GM12878 (cell line): ENCODE data around the gene PRR18. TPM values are rescaled to one million over a fixed set of nuclear protein-coding genes. Genes with fewer than 3 reads are reported as not detected.

Experiments
- ATAC-seq: fragments of 200-7000 bp; cut with Tn5 transposase; 3 replicates; pipeline ENCODE4 v1.9.1; 2020; ENCODE audit warnings: mild to moderate bottlenecking, moderate library complexity
- BruUV-seq: library from RNA; stranded (reverse); fragments of 400-500 nt; replicated peaks from 2 replicates; lab custom pipeline; 2021; lab: Mats Ljungman, UMichigan
- CTCF ChIA-PET: fragments of 300-600 bp; sonication (Branson Sonifier 250); formaldehyde crosslinking; extraction: SDS; loops from one replicate; lab custom pipeline; 2021; ENCODE audit warnings: inconsistent platforms; lab: Yijun Ruan, JAX
- POLR2A ChIA-PET: fragments of 350-600 bp; formaldehyde crosslinking; extraction: SDS; loops from one replicate; lab custom pipeline; 2021; ENCODE audit warnings: inconsistent platforms; lab: Charles Lee
- RAD21 ChIA-PET: fragments of 300-600 bp; sonication (Branson Sonifier 250); formaldehyde crosslinking; loops from one replicate; lab custom pipeline; 2023; ENCODE audit warnings: antibody characterized with exemption; ENCODE audit not compliant: unreplicated experiment; lab: Charles Lee
- SMC1A ChIA-PET: fragments of 300-600 bp; sonication (Branson Sonifier 250); formaldehyde crosslinking; loops from one replicate; lab custom pipeline; 2023; ENCODE audit not compliant: unreplicated experiment, uncharacterized antibody; lab: Charles Lee
- DNase-seq: peaks from one replicate; pipeline ENCODE4 v3.0.0-alpha.2; 2011; ENCODE audit warnings: low read depth, low spot score
- FAIRE-seq: peaks from 3 replicates; lab custom pipeline; 2011; peaks lifted over from hg19 to GRCh38; lab: Jason Lieb, UNC
- H2AFZ ChIP-seq: 2 replicates; pipeline ENCODE4 v1.6.0; 2011; ENCODE audit warnings: low read depth, low read length, control low read depth; ENCODE audit not compliant: control insufficient read depth
- H3K27ac ChIP-seq: 2 replicates; pipeline ENCODE4 v1.5.1; 2011; ENCODE audit warnings: control low read depth; ENCODE audit not compliant: control insufficient read depth, insufficient read depth
- H3K27me3 ChIP-seq, 2 experiments: replicated peaks in 1 of 2; 2 replicates each; pipeline versions ENCODE4 v1.6.0 to v1.6.1; 2011; ENCODE audit warnings: low read length in 1 of 2; ENCODE audit not compliant: control insufficient read depth in 2 of 2, insufficient read depth in 2 of 2
- H3K36me3 ChIP-seq, 2 experiments: 2 replicates each; pipeline ENCODE4 v1.5.1; 2011; ENCODE audit warnings: low read length in 1 of 2; ENCODE audit not compliant: control insufficient read depth in 2 of 2, insufficient read depth in 2 of 2
- H3K4me1 ChIP-seq: 2 replicates; pipeline ENCODE4 v1.6.1; 2011; ENCODE audit warnings: mild to moderate bottlenecking, low read length, moderate library complexity, mixed read lengths; ENCODE audit not compliant: control insufficient read depth, insufficient read depth
- H3K4me2 ChIP-seq: 2 replicates; pipeline ENCODE4 v1.6.0; 2011; ENCODE audit warnings: control low read depth; ENCODE audit not compliant: control insufficient read depth, insufficient read depth
- H3K4me3 ChIP-seq: fragments of 200-600 bp; sonication (generic); 2 replicates; pipeline ENCODE4 v1.5.1; 2016
- H3K79me2 ChIP-seq: 2 replicates; pipeline ENCODE4 v1.6.0; 2011; ENCODE audit warnings: low read length; ENCODE audit not compliant: control insufficient read depth, insufficient read depth
- H3K9ac ChIP-seq: 2 replicates; pipeline ENCODE4 v1.8.0; 2011; ENCODE audit warnings: low read length, control low read depth, mixed read lengths; ENCODE audit not compliant: control insufficient read depth, insufficient read depth
- H3K9me3 ChIP-seq: replicated peaks from 3 replicates; pipeline ENCODE4 v1.5.1; 2011; ENCODE audit warnings: mild to moderate bottlenecking, low read length; ENCODE audit not compliant: control insufficient read depth, insufficient read depth
- H4K20me1 ChIP-seq: 2 replicates; pipeline ENCODE4 v1.6.0; 2011; ENCODE audit not compliant: control insufficient read depth, insufficient read depth
- E4F1 ChIP-seq: fragments of 450-650 bp; IDR thresholded peaks from 2 replicates; pipeline ENCODE4 v1.6.1; 2018; ENCODE audit warnings: borderline replicate concordance, mild to moderate bottlenecking; ENCODE audit not compliant: partially characterized antibody
- EGR1 ChIP-seq, 2 experiments: IDR thresholded peaks; 1 replicate in 1 of 2; 2 replicates in 1 of 2; pipeline ENCODE4 v1.6.1; 2011 to 2012; ENCODE audit warnings: low read depth in 2 of 2, low read length in 2 of 2, borderline replicate concordance in 1 of 2, mild to moderate bottlenecking in 1 of 2, moderate library complexity in 1 of 2
- JUNB ChIP-seq: IDR thresholded peaks from 2 replicates; pipeline ENCODE4 v1.6.1; 2016; ENCODE audit warnings: antibody characterized with exemption, mild to moderate bottlenecking
- PAX8 ChIP-seq: fragments of 450-650 bp; IDR thresholded peaks from 2 replicates; pipeline ENCODE4 v1.6.1; 2017; ENCODE audit warnings: mild to moderate bottlenecking, moderate library complexity
- SMC3 ChIP-seq: IDR thresholded peaks from 2 replicates; pipeline ENCODE4 v1.6.1; 2011; ENCODE audit warnings: low read length, improper control_type of control experiment, borderline replicate concordance
- TBL1XR1 ChIP-seq: IDR thresholded peaks from 2 replicates; pipeline ENCODE4 v1.6.1; 2012; ENCODE audit warnings: low read depth, low read length, improper control_type of control experiment
- WGBS: methylation state at CpG from one replicate; pipeline ENCODE4 v1.1.6; 2016; ENCODE audit warnings: low lambda C conversion rate; ENCODE audit not compliant: insufficient replicate concordance, insufficient coverage; ENCODE audit errors: missing lambda C conversion rate; 5-methylcytosine and 5-hydroxymethylcytosine counted together
- in situ Hi-C: fragments of 300-500 bp; cut with MboI; formaldehyde crosslinking; loops from 9 replicates; pipeline ENCODE4 v1.14.3; 2018; ENCODE audit warnings: mixed read lengths
- intact Hi-C: fragments of 100-400 bp; cut with micrococcal nuclease; formaldehyde crosslinking; loops from one replicate; pipeline ENCODE4 v1.14.2; 2022; ENCODE audit not compliant: unreplicated experiment
- polyA plus RNA-seq, 11 experiments: library from polyadenylated mRNA; depleted of rRNA in 4 of 11; unstranded in 6 of 11; stranded (reverse) in 5 of 11; fragments of >200 nt; fragmentation: Nextera tagmentation in 4 of 11; fragmentation: Illumina TruSeq in 1 of 11; extraction: Ambion mirVana in 4 of 11; extraction: Trizol in 1 of 11; gene quantifications; 1 replicate in 1 of 11; 2 replicates in 10 of 11; pipeline versions ENCODE4 v1.2.1 to v1.2.3, GENCODE V29; 2011 to 2016; ENCODE audit warnings: inconsistent platforms in 2 of 11, missing spikeins in 2 of 11, low read depth in 1 of 11
- total RNA-seq, 4 experiments: library from RNA; depleted of rRNA in 3 of 4; stranded (reverse); fragments of >200 nt in 3 of 4; fragmentation: Illumina TruSeq in 1 of 4; extraction: Trizol in 1 of 4; gene quantifications; 2 replicates each; pipeline versions ENCODE4 v1.2.1 to v1.2.3, GENCODE V29; 2013 to 2021

Gene PRR18
- total and polyA plus RNA-seq, 10 of the 15 experiments (the other 5 are each of a cell fraction or from before 2014, with no cell fraction given): 0.13 to 8.2 (median 1.6) TPM

DNA sequence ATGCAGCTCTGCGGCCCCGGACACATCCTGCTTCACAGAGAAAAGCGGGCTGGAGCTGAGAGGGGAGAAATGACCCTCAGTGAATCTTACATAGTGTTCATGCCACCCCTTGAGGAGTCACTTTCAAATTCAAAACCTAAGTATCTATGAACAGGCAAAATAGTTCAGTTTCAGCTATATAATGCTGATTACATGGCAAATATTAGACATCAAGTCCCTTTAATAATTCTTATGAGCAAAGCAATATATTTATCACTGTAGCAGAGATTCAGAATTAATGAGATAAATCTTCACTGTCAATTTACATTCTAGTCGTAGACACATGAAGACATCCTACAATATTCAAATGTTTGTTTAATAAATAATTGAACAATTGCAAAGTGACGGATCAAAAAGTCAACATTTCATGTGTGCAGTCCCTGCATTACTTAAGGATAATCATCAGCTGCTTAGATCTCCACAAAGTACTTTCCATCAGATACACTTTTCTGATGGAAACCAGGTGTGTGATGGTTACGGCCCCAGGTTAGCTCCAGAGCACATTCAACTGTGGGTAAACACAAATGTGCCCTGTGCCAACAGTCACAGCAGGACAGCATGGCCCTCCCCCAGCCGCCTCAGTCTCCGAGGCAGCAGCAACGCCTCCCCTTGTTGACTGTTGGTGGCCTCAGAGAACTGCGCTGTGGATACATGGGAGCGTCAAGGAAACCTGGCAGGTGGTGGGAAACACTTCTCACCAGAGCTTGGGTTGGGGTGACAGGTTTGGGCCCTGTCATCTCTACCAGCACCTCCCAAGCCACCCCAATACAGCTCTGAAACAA lies 787 bp upstream of the PRR18 start:
- ChIA-PET RAD21 (interaction anchor here (0.7 to 6.7 kb wide), 7 partner anchors 18 to 92 kb away, joined by 3 to 60 read pairs (median 5); no protein-coding TSS in a partner anchor), CTCF (interaction anchor here (0.6 to 11.5 kb wide), 8 partner anchors 10 to 91 kb away, joined by 3 to 317 read pairs (median 21); no protein-coding TSS in a partner anchor), POLR2A (interaction anchor here (1.0 to 1.5 kb wide), 8 partner anchors 13 to 71 kb away, joined by 3 to 8 read pairs (median 4); no protein-coding TSS in a partner anchor), SMC1A (interaction anchor here (0.7 to 5.2 kb wide), 10 partner anchors 14 to 91 kb away, joined by 3 to 49 read pairs (median 16); no protein-coding TSS in a partner anchor)
- peak overlapping the region; percentile 78; the same call in 1 of the 2 replicates for H2AFZ ChIP-seq
- H3K4me3 ChIP-seq: peak overlapping the region; percentile 67
- no peaks in the 10 kb centered on the region for H4K20me1 ChIP-seq
- intact Hi-C loops (loop anchor here (1.0 kb wide), 2 partner anchors 33 to 34 kb away; partner anchors contain the start of gene SFT2D1), in situ Hi-C loops (no loop called here)
- no peaks in the 10 kb centered on the region; a peak in 2 of 4 replicates for H3K27me3 ChIP-seq
- no TSS peak for BruUV-seq
- ATAC-seq (no peak), DNase-seq (no peak), FAIRE-seq (no peak)
- peaks cover 5% of the 10 kb centered on the region for H3K79me2 ChIP-seq
- H3K36me3 ChIP-seq: no peaks in the 10 kb centered on the region
- TF ChIP-seq PAX8 (no peak), EGR1 (IDR thresholded peaks at IDR 0.05; ENCODE audit: borderline replicate concordance in 1 of 2, low read depth in 2 of 2, low read length in 2 of 2) (no peak), SMC3 (0 out of 2 replicates have a peak, but pooled peaks have one; percentile 1), JUNB (no peak), TBL1XR1 (no peak), E4F1 (no peak)
- WGBS: 57% methylated on average over 11 of the region's 11 CpGs
- peak overlapping the region; percentile 70; the same call in 1 of the 2 replicates for H3K9ac ChIP-seq
- peak overlapping the region; percentile 81 for H3K4me2 ChIP-seq
- H3K27ac ChIP-seq: 0 out of 2 replicates have a peak overlapping the region, but pooled peaks have one; percentile 42
- H3K4me1 ChIP-seq: no peaks in the 10 kb centered on the region
- H3K9me3 ChIP-seq: no peaks in the 10 kb centered on the region
